Endodermal cell (in vitro differentiated cells): ENCODE data around the gene TULP1. TPM values are rescaled to one million over a fixed set of nuclear protein-coding genes. Genes with fewer than 3 reads are reported as not detected.

ENCODE experiments used
- DNase-seq: peaks from one replicate; pipeline ENCODE4 v3.0.0-alpha.2; 2017
- H3K27ac ChIP-seq: 2 replicates; pipeline ENCODE4 v1.5.1; 2013; ENCODE audit warnings: mild to moderate bottlenecking, low read depth, low read length, moderate library complexity
- H3K27me3 ChIP-seq: 2 replicates; pipeline ENCODE4 v1.6.1; 2013; ENCODE audit warnings: mild to moderate bottlenecking, low read length, moderate library complexity; ENCODE audit not compliant: insufficient read depth, control insufficient read depth, poor library complexity, severe bottlenecking
- H3K36me3 ChIP-seq: 2 replicates; pipeline ENCODE4 v1.7.0; 2013; ENCODE audit warnings: mild to moderate bottlenecking, low read length, moderate library complexity; ENCODE audit not compliant: control insufficient read depth, insufficient read depth
- H3K4me1 ChIP-seq: one replicate; pipeline ENCODE4 v1.7.0; 2013; ENCODE audit warnings: low read length; ENCODE audit not compliant: control insufficient read depth, insufficient read depth
- H3K4me3 ChIP-seq: 2 replicates; pipeline ENCODE4 v1.5.1; 2013; ENCODE audit warnings: mild to moderate bottlenecking, low read length, moderate library complexity
- H3K9ac ChIP-seq: 2 replicates; pipeline ENCODE4 v1.6.1; 2013; ENCODE audit warnings: mild to moderate bottlenecking, low read length, moderate library complexity; ENCODE audit not compliant: poor library complexity, severe bottlenecking; ENCODE audit errors: extremely low read depth
- H3K9me3 ChIP-seq: 2 replicates; pipeline ENCODE4 v1.6.1; 2013; ENCODE audit warnings: mild to moderate bottlenecking, low read length, moderate library complexity; ENCODE audit not compliant: control insufficient read depth
- H3K27ac Mint-ChIP-seq: 2 replicates; pipeline ENCODE4 v1.8.0; 2020; ENCODE audit warnings: mixed read lengths
- H3K27me3 Mint-ChIP-seq: 2 replicates; pipeline ENCODE4 v1.8.0; 2021; ENCODE audit warnings: mild to moderate bottlenecking, mixed read lengths; ENCODE audit not compliant: insufficient read depth
- H3K36me3 Mint-ChIP-seq: 2 replicates; pipeline ENCODE4 v1.8.0; 2020; ENCODE audit warnings: low read depth, mixed read lengths
- H3K4me1 Mint-ChIP-seq: 2 replicates; pipeline ENCODE4 v1.8.0; 2020; ENCODE audit warnings: mixed read lengths
- H3K4me3 Mint-ChIP-seq: 2 replicates; pipeline ENCODE4 v1.8.0; 2020; ENCODE audit warnings: mild to moderate bottlenecking, moderate library complexity, mixed read lengths
- H3K9me3 Mint-ChIP-seq: 2 replicates; pipeline ENCODE4 v1.8.0; 2020; ENCODE audit warnings: mild to moderate bottlenecking, mixed read lengths
- CTCF ChIP-seq: fragments of 200-600 bp; sonication (generic); conservative IDR thresholded peaks from 2 replicates; pipeline ENCODE4 v1.5.0; 2021; ENCODE audit warnings: antibody characterized with exemption, mild to moderate bottlenecking
- WGBS, 2 experiments: methylation state at CpG; one replicate each; pipeline versions ENCODE4 v1.1.5 to v1.1.7; 2013; ENCODE audit warnings: missing lambda C conversion rate in 2 of 2, mixed read lengths in 1 of 2; ENCODE audit not compliant: insufficient coverage in 1 of 2, insufficient read length in 1 of 2; 5-methylcytosine and 5-hydroxymethylcytosine counted together
- microRNA-seq: library from miRNA; unstranded; fragments of <30 nt; microRNA quantifications from one replicate; pipeline ENCODE4 v1.2.0, GENCODE V29; 2020; ENCODE audit warnings: borderline microRNAs expressed
- total RNA-seq, 2 donors: library from RNA; stranded (reverse); fragmentation: NEBNext Ultra II Directional in 1 of 2; extraction: Animal tissue kit (Norgen Biotek cat#: 25700) in 1 of 2; gene quantifications; 2 replicates in 1 of 2; 3 replicates in 1 of 2; pipeline ENCODE4 v1.2.1, GENCODE V29; 2021

Gene TULP1
- total RNA-seq, 2 donors from 2014 or later = 0.29 to 4.0 TPM

- Histone ChIP-seq H3K9ac (no peak overlapping the region), H3K9me3 (no peaks in the 10 kb centered on the region), H3K27ac (no peak overlapping the region), H3K36me3 (no peaks in the 10 kb centered on the region), H3K4me1 (peaks cover 9% of the 10 kb centered on the region), H3K27me3 (no peaks in the 10 kb centered on the region), H3K4me3 (no peak overlapping the region)
- TF ChIP-seq CTCF = peak; percentile 87
- DNase-seq = peak; percentile 63
- H3K27ac Mint-ChIP-seq = no peak overlapping the region
- no peaks in the 10 kb centered on the region for H3K9me3 Mint-ChIP-seq
- peaks cover 18% of the 10 kb centered on the region for H3K4me1 Mint-ChIP-seq
- H3K27me3 Mint-ChIP-seq = peaks cover 24% of the 10 kb centered on the region
- 31 to 46% methylated on average over 10 to 14 of the region's 14 CpGs for WGBS, 2 experiments
- no peaks in the 10 kb centered on the region for H3K36me3 Mint-ChIP-seq
- H3K4me3 Mint-ChIP-seq = no peak overlapping the region
Observed at GRCh38 chr6:35449287-35449881, 63.3 kb downstream of the TULP1 start.

- Histone ChIP-seq H3K27me3 (no peaks in the 10 kb centered on the region), H3K36me3 (no peaks in the 10 kb centered on the region), H3K4me3 (no peak overlapping the region), H3K4me1 (peaks cover 6% of the 10 kb centered on the region), H3K27ac (no peak overlapping the region), H3K9me3 (no peaks in the 10 kb centered on the region), H3K9ac (no peak overlapping the region)
- no peak for TF ChIP-seq CTCF
- WGBS, 2 experiments = 91 to 97% methylated on average over 4 to 5 of the region's 7 CpGs
- Mint-ChIP-seq H3K36me3 (no peaks in the 10 kb centered on the region), H3K27ac (no peak overlapping the region), H3K4me3 (no peak overlapping the region), H3K27me3 (peaks cover 19% of the 10 kb centered on the region), H3K4me1 (peaks cover 15% of the 10 kb centered on the region), H3K9me3 (no peaks in the 10 kb centered on the region)
- no peak for DNase-seq
Observed at GRCh38 chr6:35448191-35448590, 64.5 kb downstream of the TULP1 start.

Small RNA genes within 50 kb of the gene (microRNA-seq; reads per million reads assigned to microRNA genes)
- gene MIR7111 = not detected

Other genes starting within 250 kb of the TULP1 start
- 1 to 10 TPM; 6.3 to 6.8 TPM for gene DEF6, start 215.1 kb downstream of the TULP1 start, total RNA-seq
- 10 to 100 TPM; 10.9 to 11.5 TPM for gene PPARD, start 170.3 kb downstream of the TULP1 start, total RNA-seq
- 10 to 100 TPM; 13.5 to 16.4 TPM for gene FANCE, start 60.6 kb downstream of the TULP1 start, total RNA-seq
- gene RPL10A, start 44.5 kb downstream of the TULP1 start, total RNA-seq = 1,000 to 10,000 TPM; 1,411 to 1,652 TPM
- 10 to 100 TPM; 22.7 to 29.2 TPM for gene TEAD3, start 15.8 kb downstream of the TULP1 start, total RNA-seq
- 10 to 100 TPM; 27.0 to 53.3 TPM for gene FKBP5, start 176.0 kb upstream of the TULP1 start, total RNA-seq
- gene ARMC12, start 224.1 kb upstream of the TULP1 start, total RNA-seq = under 1 TPM; 0.57 to 0.93 TPM